Testis (tissue), 2 donors: Measurements from ENCODE around the gene VDAC2.

Source experiments
- CTCF ChIP-seq, 3 experiments: fragments of 450-650 bp in 2 of 3; fragments of 200-600 bp in 1 of 3; sonication (generic) in 1 of 3; IDR thresholded peaks; one replicate each; pipeline ENCODE4 v1.5.1; 2016 to 2019; ENCODE audit warnings: antibody characterized with exemption in 3 of 3, mild to moderate bottlenecking in 2 of 3, moderate library complexity in 1 of 3
- POLR2A ChIP-seq: fragments of 450-650 bp; IDR thresholded peaks from one replicate; pipeline ENCODE4 v1.6.1; 2017; ENCODE audit warnings: antibody characterized with exemption, mild to moderate bottlenecking, moderate library complexity

- TF ChIP-seq CTCF (IDR thresholded peaks at IDR 0.05) (no peak), POLR2A (no peak)
Measured at GRCh38 chr10:75195035-75195763, 15.4 kb upstream of the VDAC2 start.
